Activated CD4-positive, CD25-positive, alpha-beta regulatory T cell treated with anti-CD3 and anti-CD28 coated beads, Interleukin-2, amount 50 U/mL, for 72 hours (primary cell): ENCODE data around the gene UVRAG.

Source experiments
- DNase-seq: peaks from one replicate; pipeline ENCODE4 v3.0.0; 2021

The UVRAG gene

DNA sequence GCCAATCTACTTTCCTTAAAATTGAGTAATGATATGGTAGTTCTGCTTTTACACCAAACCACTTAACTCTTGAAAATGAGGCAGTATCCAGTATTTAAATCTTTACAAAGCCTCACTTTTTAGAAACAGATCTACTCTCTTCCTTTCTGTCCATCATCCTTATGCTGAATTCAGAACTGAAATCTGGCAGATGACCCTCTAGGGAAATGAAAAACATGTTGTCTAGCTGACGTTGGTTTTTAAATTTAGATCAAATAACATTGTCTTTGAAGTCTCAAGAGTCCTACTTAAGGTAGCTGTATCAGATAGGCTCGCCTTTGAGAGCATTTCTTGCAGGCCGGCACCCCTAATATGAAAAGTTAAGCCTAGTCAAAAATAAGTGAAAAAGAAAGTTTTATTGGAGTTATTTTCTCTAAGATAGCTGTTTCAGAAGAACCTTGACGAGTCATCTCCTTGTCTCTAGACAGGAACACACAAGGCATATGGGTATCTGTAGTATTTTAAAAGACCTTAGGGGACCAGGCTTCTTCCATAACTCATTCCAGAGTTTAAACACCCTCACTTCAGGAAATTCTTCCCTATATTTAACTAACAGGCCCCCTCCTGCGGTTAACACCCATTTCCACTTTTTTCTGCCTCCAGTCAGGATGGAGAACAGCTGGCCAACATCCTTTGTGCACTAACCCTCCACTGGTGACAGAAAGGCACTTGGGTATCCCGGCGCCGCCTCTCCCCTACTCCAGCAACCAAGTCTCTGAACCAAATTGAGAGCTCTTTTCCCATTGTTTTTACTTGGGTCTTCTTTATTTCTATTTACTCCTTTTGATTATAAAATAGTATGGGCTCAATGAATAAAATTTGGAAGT is 310.1 kb downstream of the UVRAG start:
- DNase-seq, result no peak

GRCh38 chr11:76129729-76130128 is 314.7 kb downstream of the UVRAG start:
- no peak for DNase-seq

GRCh38 chr11:76131142-76131541 is 316.1 kb downstream of the UVRAG start:
- DNase-seq, result no peak

DNA sequence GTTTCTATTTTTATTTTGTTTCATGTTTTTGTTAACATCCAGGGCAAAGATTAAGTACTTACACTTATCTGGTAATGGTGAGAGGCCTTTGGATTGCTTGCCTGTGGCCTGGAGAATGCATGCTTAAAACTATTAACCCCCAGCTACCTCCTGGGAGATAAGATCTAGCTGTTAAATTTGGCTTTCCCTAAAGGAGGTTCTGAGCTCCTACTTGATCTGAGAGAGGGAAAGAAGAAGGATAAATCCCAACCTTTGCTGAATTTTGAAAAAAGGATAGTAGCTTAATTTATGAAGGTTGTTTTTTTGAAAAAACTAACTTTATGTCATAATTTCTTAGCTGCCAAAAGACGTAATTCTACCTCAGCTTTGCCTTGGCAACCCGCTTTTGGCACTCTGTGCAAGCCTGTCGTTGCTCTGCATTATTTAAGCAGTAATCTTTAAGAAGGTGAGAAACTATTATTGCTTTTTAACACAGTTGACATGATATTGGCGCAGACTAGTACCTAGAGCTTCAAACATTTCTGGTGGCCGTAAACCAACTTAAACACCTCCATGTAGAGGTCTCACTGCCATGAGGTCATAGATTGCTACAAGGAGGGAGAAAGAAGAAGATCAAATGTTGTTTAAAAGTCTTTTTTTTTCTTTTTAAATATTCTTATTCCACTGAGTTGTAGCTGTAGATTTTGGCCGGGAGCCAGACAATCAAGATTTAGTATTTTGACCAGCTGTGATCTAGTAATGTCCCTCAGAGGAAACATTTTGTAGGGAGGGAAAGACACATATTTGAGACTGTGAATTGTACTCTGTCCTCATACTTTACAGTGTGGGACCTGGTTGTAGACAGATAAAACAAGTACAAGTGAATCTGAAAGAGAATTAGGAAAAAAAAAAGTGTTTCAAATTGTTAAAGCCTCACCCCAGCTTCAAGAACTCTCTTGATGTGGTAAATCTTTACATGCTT is 316.9 kb downstream of the UVRAG start:
- DNase-seq, result no peak

DNA sequence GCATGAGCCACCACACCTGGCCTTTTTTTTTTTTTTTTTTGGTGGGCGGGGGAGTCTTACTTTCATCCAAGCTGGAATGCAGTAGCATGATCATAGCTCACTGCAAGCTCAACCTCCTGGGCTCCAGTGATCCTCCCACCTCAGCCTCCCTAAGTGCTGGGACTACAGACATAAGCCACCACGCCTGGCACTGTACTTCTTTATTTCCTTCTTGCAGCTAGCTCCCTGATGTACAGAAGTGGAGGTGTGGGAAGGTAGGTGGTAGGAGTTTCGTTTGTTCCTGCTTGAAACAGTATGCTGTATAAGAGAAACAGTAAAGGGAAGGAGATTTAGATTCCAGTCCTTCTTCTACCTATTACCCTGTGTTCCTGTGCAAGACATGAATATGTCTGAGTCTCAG is 319.2 kb downstream of the UVRAG start:
- DNase-seq, result no peak

- no peak for DNase-seq
Observed at GRCh38 chr11:76135491-76135890, 320.5 kb downstream of the UVRAG start.

- DNase-seq, result no peak
Observed at GRCh38 chr11:76139314-76139713, 324.3 kb downstream of the UVRAG start.

- DNase-seq, result no peak
Observed at GRCh38 chr11:76140912-76141574, 326.0 kb downstream of the UVRAG start.

DNA sequence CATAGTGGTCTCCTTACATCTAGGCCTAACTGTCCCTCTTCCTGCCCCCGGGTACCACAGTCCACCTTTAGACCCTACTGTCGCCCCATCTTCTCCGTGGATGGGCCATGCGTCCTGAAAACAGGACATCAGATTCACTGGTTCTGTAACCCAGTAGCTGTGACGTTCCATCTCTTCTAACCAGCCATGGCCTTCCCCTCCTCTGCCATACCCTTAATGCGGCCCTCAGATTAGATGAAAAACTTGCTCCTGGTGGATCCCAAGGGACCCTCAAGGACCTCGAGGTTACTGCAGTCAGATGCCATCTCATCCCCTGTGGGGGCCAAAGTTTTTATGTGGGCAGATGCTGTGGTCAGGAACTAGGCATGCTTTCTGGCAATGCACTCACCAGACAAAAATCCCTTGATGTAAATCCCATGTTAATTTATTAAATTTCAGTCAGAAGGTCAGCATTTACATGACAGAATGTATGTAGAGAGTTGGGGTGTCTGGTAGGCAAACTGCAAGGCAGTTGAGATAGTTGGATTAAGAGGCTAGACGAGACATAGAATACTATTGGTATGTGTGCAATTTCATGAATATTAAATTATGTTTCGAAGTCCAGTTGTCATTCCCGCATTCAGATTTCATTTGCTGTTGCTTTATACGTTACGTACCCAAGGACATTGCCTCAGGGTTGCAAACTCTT is 327.0 kb downstream of the UVRAG start:
- DNase-seq, result no peak

DNA sequence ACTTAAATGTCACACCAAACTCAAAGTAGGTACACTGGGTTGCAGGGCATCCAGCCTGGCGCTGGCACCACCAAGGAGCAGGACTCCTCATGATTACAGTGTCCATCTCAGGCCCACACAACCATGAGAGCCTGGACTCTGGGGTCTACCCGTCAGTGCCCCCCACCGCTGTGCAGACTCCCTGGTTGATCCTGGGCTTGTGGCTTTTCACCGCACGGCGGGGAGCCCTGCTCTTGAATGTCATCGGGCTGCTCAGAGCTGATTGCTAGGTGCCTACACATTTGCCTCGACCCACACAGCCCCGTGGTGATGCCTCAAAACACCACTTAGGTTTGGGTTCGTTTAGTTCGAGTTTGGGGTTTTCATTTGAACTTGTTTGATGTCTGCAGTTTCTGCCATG is 328.3 kb downstream of the UVRAG start:
- DNase-seq, result no peak

- DNase-seq, result no peak
Observed at GRCh38 chr11:76147106-76147740, 332.2 kb downstream of the UVRAG start.

DNA sequence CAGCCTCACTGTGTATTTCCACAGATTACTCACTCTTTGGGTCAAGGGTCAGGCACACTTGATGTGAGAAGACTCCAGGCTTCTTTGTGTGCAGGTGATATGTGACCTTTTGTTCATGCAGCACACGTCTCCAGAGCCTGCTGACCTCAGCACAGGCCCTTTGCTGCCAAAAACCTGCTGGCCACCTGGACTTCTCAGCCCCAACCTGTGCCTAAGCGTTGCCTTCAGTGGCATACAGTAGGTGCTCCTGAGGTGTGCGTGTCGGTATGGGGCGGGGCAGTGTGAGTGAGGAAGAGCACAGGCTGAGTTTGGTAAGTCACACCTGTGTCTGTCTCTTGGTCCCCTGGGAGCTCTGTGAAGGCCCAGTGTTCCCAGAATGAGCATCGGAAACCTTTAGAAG is 333.2 kb downstream of the UVRAG start:
- no peak for DNase-seq

DNA sequence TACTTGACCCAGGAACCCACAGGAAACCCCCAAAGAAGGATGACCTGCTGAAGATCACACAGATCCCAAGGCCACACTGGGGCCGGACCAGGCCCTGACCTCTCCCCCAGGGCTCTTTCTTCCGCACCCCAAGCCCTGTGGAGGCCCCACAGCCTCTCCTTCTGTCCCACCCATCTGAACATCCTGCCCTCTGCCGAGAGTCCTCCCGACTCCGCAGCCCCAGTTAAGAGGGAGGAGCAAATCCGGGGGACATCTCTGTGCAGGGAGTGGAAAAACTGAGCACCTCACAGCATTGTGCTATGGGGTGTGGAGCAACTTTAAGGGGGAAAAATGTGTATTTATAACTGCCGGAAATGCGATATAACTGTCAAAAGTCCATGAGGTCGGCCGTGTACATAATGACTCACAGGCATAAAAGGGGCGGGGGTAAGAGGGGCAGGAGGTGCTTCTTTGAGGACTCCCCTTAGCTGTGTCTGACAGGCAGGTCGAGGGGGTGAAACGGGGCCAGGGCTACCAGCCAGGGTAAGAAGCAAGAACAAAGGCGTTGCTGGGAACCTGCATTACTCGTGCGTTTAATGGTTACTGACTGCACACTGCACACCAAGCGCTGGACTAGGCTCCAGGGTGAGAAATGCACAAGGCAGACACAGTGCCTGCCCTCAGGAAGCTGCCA is 334.1 kb downstream of the UVRAG start:
- DNase-seq, result no peak

DNA sequence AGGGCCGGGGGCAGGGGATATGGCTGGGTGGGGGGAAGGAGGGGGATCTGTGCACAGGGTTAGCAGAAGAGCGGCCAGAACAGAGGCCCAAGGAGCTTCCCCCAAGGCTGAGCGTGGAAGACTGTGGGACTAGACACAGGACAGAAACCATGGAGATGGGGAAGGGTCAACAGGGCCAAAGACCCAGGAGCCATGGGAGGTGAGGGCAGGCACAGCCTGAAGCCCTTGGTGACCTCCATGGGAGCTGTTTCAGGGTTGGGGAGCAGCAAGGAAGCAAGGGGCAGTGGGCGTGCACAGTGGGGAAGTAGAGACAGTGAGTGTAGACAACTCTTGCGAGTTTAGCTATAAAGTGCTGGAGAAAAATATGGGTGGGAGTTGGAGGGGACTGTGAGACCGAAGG is 334.7 kb downstream of the UVRAG start:
- no peak for DNase-seq

GRCh38 chr11:76150141-76150540 is 335.1 kb downstream of the UVRAG start:
- DNase-seq, result no peak

GRCh38 chr11:76151556-76152085 is 336.6 kb downstream of the UVRAG start:
- no peak for DNase-seq

- DNase-seq, result peak; percentile 84
Observed at GRCh38 chr11:76152086-76152681, 337.2 kb downstream of the UVRAG start.

DNA sequence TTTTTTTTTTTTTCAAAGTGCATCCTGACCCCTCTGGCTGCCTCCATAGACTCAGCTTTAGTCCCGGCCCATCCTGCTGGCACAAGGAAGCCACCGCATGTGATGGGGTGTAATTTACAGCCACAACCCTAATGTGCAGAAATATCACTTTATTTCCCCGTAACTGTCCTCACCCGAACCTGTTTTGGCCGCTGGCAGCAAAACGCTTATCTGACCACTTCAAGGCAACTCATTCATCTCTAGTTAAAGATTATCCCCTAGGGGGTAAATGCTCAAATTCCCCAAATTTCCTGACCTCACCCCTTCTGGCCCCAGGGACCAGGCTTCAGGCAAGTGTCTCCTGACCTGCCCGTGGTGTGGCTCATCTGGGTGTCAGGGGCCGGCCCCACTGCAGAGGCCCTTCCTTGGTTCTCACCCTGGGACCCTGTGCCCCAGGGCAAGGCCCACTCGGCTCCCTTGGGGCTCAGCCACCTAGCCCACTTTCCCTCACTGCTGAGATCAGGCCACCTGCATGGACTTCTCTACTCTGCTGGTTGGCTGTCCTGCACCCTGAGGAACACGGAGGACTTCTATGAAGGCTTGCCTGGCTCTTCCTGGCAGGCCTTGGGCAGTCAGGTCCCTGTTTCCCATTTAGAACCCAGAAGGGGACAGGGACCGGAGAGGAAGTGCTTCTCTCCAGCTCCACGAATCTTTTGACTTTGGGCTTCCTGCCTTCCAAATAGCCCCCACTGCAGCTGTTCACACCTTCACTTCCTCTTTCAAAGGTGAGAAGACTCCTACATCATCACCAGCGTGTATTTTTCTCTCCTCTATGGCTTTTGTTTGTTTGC is 337.9 kb downstream of the UVRAG start:
- peak; percentile 27 for DNase-seq

DNA sequence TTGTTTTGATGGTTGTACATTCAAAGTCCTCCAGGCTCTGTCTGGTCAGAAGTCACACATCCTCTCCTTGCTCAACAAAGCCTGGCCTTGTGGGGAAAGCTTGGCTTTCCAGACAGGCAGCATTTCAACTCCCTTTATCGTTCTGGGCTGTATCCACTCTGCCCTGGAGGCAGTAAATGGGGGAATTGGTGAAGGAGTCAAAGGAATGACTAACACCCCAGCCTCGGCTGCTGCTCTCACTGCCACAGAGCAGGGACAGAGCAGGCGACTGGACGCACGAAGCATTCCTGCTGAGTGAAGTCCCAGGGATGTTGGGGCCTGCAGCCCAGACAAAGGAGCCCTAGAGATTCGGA is 338.5 kb downstream of the UVRAG start:
- DNase-seq, result no peak
